SK-N-SH (cell line): Measurements from ENCODE around the gene NUAK1.

Experiments used
- JUND ChIP-seq: IDR thresholded peaks from 2 replicates; pipeline ENCODE4 v1.4.0; 2012
- TF ChIP-seq, protein P1 (sequence below): fragments of 200-600 bp; sonication (generic); IDR thresholded peaks from 2 replicates; pipeline ENCODE4 v1.6.1; 2017; ENCODE audit warnings: antibody characterized with exemption, mild to moderate bottlenecking, moderate library complexity

DNA sequence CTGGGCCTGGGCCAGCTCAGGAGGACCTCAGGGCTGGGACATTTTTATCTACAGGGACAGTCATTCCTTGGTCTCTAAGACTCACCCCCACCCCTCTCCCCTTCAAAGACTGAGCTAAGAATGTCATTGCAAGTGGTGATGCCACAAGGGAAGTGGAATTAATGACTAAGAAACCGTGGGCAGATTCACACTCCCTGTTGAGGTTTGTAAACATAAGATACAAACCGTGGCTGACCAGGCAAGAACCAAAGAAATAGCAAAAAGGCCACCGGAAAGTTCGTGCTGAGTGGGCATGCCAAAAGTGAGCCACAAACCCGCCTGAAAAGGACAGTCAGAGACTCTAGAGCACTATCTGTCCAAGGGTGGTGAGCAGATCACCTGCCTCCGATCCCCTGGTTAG, 25.7 kb downstream of the NUAK1 start:
- TF ChIP-seq, protein P1, sequence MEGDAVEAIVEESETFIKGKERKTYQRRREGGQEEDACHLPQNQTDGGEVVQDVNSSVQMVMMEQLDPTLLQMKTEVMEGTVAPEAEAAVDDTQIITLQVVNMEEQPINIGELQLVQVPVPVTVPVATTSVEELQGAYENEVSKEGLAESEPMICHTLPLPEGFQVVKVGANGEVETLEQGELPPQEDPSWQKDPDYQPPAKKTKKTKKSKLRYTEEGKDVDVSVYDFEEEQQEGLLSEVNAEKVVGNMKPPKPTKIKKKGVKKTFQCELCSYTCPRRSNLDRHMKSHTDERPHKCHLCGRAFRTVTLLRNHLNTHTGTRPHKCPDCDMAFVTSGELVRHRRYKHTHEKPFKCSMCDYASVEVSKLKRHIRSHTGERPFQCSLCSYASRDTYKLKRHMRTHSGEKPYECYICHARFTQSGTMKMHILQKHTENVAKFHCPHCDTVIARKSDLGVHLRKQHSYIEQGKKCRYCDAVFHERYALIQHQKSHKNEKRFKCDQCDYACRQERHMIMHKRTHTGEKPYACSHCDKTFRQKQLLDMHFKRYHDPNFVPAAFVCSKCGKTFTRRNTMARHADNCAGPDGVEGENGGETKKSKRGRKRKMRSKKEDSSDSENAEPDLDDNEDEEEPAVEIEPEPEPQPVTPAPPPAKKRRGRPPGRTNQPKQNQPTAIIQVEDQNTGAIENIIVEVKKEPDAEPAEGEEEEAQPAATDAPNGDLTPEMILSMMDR: no peak
- TF ChIP-seq JUND: no peak
